COR-L47 (cell line): ENCODE results near the gene MMADHC.

Experiments
- DNase-seq: peaks from one replicate; lab custom pipeline; 2025; lab: John Stamatoyannopoulos, UW

The MMADHC gene

DNA sequence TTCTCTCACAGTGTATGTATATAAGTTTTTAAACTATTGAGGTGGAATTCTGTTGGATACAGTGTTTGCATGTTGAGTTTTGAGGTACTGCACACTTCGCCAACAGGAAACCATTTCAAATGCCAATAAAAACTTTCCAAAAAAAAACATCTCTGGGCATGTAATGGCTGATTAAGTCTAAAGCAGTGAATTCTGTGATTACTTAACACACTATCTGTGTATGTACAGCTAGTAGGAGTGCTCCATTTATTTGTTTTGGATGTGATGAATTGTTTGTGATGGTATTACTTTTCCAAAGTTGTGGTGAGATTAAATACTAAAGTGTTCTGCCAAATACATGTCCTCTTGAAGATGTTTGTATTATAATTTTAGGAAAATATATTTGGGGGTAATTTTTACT is 31.1 kb downstream of the MMADHC start:
- no peak for DNase-seq

DNA sequence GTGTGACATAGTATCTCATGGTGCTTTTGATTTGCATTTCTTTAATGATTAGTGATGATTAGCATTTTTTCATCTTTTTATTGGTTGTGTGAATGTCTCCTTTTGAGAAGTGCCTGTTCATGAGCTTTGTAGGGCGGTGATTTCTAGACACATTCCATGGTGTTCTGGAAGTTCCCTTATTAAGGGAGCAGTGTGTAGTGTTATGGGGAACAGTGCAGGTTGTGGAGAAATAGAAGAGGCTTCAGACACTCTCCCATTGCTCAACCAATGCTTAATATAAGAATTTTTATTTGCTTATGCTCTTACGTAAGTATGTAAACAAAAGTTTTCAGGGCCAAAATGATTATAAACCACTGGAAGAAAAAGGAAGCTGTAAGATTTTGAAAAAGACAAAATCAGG is 34.7 kb downstream of the MMADHC start:
- no peak for DNase-seq

GRCh38 chr2:149552226-149552625 is 35.3 kb downstream of the MMADHC start:
- no peak for DNase-seq

- DNase-seq: no peak
Observed at GRCh38 chr2:149544692-149545091, 42.9 kb downstream of the MMADHC start.

- DNase-seq: no peak
Observed at GRCh38 chr2:149543845-149544244, 43.7 kb downstream of the MMADHC start.

DNA sequence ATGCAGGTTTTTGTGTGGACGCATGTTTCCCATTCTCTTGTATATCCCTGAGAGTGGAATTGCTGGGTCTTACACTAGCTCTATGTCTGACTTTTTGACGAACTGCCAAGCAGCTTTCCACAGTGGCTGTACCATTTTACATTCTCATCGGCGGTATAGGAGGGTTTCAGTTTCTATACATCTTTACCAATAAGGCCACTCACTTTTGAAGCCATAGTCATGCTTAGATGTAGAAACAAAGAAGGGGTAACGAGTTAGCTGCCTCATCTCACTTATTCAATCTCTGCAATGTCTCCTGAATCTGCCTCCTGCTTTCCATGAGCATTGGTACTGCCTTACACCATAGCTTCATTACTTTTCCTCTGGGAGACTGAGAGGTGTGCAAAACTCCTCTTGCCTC is 47.4 kb downstream of the MMADHC start:
- DNase-seq: no peak

DNA sequence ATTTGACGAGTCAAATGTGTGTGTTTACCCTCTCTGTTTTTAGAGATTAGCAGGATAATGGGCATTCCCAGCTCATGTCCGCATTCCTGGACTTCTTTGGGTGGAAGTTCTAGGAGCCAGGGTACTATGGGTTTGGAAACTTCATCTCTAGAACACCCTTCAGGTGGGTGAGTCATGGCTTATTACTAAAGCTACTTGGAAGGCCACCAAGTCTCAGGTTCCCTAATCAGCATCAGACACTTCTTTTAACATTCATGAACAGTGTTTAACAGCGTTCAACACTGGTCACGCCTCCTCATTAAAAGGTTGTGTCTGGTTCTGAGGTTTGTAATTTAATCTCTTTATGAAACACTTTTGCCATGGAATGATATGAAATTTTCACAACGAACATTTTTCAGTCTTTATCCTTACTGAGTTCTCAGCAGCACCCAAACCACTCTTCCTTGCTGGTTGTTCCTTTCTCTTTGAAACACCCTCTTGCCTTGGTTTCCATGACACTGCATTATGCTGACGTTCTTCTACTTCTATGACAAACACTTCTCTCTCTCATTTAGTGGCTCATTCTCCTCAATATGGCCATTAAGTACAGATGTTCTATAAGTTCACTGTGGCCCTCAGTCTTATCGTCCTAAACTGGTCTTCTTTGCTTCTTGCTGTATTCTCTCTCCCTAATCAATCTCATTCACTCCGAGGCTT is 49.3 kb downstream of the MMADHC start:
- no peak for DNase-seq

GRCh38 chr2:149537092-149537726 is 50.4 kb downstream of the MMADHC start:
- no peak for DNase-seq

DNA sequence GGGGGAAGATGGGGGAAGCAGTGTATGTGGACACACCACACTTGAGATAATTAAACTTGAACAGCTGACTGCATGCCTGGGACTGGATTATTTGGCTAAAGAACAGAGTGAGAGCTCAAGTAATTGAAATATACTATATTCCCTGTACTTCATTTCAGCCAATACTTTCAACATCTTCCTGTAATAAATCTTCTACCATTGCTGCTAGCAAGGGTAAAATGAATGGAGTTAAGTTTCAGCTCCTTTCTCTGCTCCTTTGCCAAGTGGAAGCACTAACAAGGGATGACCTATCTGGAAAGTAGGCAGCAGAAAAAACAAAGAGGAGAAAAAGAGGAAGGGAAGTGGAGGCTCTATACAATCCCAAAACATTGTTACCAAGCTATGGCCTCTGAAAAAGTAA is 50.9 kb downstream of the MMADHC start:
- no peak for DNase-seq

GRCh38 chr2:149534674-149535073 is 52.9 kb downstream of the MMADHC start:
- no peak for DNase-seq

- DNase-seq: no peak
Observed at GRCh38 chr2:149528983-149529382, 58.6 kb downstream of the MMADHC start.

DNA sequence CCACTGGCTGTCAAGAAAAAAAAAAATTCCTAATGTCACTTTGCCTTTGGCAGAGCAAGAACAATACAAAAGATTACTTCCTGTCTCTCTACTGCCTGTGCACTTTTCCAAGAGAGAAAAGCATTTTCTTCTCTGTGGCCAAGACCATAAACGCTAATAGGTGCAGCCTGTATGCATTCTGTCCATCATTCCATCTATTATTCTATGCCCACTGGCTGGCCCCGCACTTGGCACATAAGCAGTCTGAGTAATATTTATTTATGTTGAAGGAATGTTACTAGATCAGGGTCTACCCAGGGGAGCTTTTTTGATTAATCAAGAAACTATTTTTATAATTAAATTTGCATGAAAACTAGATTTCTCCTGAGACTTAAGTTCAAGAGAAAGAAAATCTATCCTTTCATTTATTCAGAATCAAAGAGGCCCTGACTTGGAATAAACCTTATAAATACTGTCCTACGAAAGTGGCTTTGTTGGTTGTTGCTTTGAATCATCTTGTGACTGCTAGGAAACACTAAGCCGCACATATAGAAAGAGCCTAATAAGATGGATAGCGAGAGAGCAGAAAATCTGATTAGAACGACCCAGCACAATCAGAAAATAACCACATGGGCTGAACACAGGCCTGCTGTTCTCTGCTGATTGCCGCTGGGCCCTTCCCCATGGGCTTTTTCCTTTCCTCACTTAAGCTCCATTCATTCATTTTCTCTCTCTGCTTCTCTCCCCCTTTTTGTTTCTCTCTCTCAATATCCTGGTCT is 59.4 kb downstream of the MMADHC start:
- DNase-seq: no peak

DNA sequence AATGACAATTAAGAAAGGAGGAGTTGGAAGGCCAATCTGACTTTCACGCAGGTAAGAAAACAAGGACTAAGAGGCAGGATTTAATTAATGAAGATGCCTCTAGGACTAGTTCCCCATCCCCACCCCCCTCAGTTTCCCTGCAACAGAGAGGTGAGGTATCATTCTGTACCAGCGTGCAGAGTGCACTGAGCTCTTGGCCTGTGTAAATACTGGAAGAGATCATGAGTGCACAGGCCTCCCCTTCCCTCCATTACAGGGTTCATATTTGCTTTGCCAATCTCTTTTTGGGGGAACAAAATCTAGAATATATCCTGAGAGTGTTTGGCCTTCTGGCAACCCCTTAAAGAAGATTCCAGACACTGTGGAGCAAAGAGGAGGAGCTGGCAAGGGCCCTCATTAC is 60.9 kb downstream of the MMADHC start:
- no peak for DNase-seq

DNA sequence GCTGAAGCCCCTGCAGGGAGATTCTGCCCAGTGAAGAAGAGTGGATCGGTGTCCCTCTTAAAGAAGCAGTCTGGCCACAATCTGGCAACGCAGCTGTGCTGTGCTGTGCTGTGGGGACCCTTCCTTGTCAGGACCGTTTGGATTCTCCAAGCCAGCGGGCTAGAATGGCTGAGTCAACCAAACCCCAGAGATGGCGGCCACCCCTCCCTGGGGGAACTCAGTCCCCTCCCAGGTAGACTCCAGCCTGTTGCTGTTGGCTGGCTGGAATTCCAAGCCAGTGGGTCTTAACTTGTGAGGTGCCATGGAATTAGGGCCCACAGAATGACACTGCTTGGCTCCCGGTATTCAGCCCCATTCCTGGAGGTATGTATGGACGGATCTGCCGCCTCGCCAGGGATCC is 62.3 kb downstream of the MMADHC start:
- DNase-seq: no peak
